IMR-90 (cell line): ENCODE results near the gene DYNLRB2.

Source experiments
- CTCF ChIP-seq: conservative IDR thresholded peaks from 2 replicates; pipeline ENCODE4 v1.5.1; 2012; ENCODE audit warnings: mild to moderate bottlenecking, low read depth, low read length, improper control_type of control experiment
- FOS ChIP-seq: fragments of 150-350 bp; IDR thresholded peaks from 2 replicates; pipeline ENCODE4 v1.6.1; 2016; ENCODE audit warnings: low read depth, low read length
- MAFK ChIP-seq: IDR thresholded peaks from 2 replicates; pipeline ENCODE4 v1.6.1; 2012; ENCODE audit warnings: low read depth, low read length, improper control_type of control experiment
- POLR2A ChIP-seq: IDR thresholded peaks from 2 replicates; pipeline ENCODE4 v1.6.1; 2012; ENCODE audit warnings: mild to moderate bottlenecking, low read depth, low read length
- RAD21 ChIP-seq: IDR thresholded peaks from 2 replicates; pipeline ENCODE4 v1.6.1; 2012; ENCODE audit warnings: low read length, improper control_type of control experiment
- RFX5 ChIP-seq: IDR thresholded peaks from 2 replicates; pipeline ENCODE4 v1.8.0; 2012; ENCODE audit warnings: low read depth, mild to moderate bottlenecking, low read length, moderate library complexity
- SMC3 ChIP-seq: fragments of 150-350 bp; IDR thresholded peaks from 2 replicates; pipeline ENCODE4 v1.6.1; 2016; ENCODE audit warnings: low read depth, mild to moderate bottlenecking, antibody characterized with exemption, low read length, moderate library complexity
- TF ChIP-seq, protein P1 (sequence below): fragments of 150-350 bp; IDR thresholded peaks from 2 replicates; pipeline ENCODE4 v1.6.1; 2016; ENCODE audit warnings: low read depth, mild to moderate bottlenecking, low read length, moderate library complexity, borderline replicate concordance
- TF ChIP-seq, protein P2 (sequence below): fragments of 150-350 bp; IDR thresholded peaks from 2 replicates; pipeline ENCODE4 v1.6.1; 2017; ENCODE audit warnings: mild to moderate bottlenecking, antibody characterized with exemption, low read length, low read depth

DNA sequence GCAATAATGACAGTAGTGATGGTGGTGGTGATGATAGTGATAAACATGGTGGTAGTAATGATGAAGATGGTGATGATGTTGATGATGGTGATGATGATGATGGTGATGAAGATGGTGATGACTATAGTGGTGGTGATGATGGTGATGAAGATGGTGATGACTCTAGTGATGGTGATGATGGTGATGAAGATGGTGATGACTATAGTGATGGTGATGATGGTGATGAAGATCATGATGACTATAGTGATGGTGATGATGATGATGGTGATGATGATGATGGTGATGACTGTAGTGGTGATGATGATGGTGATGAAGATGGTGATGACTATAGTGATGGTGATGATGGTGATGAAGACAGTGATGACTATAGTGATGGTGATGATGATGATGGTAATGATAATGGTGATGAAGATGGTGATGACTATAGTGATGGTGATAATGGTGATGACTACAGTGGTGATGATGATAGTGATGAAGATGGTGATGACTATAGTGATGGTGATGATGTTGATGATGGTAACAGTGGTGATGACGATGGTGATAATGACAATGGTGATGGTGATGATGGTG, 35.6 kb downstream of the DYNLRB2 start:
- TF ChIP-seq CTCF (no peak), FOS (no peak), POLR2A (no peak), SMC3 (no peak), RFX5 (no peak), MAFK (no peak), RAD21 (no peak)
- TF ChIP-seq, protein P1, sequence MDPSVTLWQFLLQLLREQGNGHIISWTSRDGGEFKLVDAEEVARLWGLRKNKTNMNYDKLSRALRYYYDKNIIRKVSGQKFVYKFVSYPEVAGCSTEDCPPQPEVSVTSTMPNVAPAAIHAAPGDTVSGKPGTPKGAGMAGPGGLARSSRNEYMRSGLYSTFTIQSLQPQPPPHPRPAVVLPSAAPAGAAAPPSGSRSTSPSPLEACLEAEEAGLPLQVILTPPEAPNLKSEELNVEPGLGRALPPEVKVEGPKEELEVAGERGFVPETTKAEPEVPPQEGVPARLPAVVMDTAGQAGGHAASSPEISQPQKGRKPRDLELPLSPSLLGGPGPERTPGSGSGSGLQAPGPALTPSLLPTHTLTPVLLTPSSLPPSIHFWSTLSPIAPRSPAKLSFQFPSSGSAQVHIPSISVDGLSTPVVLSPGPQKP = no peak
- TF ChIP-seq, protein P2, sequence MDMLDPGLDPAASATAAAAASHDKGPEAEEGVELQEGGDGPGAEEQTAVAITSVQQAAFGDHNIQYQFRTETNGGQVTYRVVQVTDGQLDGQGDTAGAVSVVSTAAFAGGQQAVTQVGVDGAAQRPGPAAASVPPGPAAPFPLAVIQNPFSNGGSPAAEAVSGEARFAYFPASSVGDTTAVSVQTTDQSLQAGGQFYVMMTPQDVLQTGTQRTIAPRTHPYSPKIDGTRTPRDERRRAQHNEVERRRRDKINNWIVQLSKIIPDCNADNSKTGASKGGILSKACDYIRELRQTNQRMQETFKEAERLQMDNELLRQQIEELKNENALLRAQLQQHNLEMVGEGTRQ = no peak
